Measurements from ENCODE around the gene HECW1. TPM values are rescaled to one million over a fixed set of nuclear protein-coding genes. Genes with fewer than 3 reads are reported as not detected.

Gene HECW1
- total RNA-seq, 1 experiment from 2014 or later, result 1.8 TPM

DNA sequence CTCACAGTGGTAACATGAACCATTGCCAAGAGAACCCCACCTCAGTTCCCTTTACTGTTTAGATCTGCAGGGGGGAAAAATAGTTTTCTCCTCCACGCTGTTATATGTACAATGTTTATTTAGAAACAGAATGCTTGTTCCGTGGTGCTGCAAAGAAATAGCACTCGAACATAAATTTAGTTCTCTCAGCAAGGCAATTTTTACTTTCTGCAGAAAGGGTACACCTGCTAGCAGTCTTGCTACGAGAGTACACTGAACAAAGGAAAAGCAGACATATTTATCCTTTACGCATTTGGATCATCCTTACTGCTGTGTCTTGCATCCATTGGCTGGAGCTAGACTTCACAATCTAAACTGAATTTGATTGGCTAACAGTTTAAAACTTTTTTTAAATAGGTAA, 178.5 kb downstream of the HECW1 start:
- no peak for DNase-seq
- H3K4me3 Mint-ChIP-seq (ENCODE audit: unreplicated experiment), result no peak overlapping the region
- H3K27ac Mint-ChIP-seq (ENCODE audit: unreplicated experiment), result no peak overlapping the region
- Histone ChIP-seq H3K36me3 (ENCODE audit: control insufficient read depth, insufficient read depth, low read length) (no peaks in the 10 kb centered on the region), H3K9me3 (peaks cover 16% of the 10 kb centered on the region), H3K4me1 (no peaks in the 10 kb centered on the region), H3K27me3 (replicated peaks; ENCODE audit: control insufficient read depth, insufficient read depth, low read length) (no peaks in the 10 kb centered on the region), H3K4me3 (ENCODE audit: low read depth, low read length) (no peak overlapping the region)
- peaks cover 7% of the 10 kb centered on the region for H3K27me3 Mint-ChIP-seq (ENCODE audit: insufficient read depth, unreplicated experiment)
- peaks cover 6% of the 10 kb centered on the region for H3K4me1 Mint-ChIP-seq (ENCODE audit: low read depth, unreplicated experiment)
- no peaks in the 10 kb centered on the region for H3K9me3 Mint-ChIP-seq (ENCODE audit: unreplicated experiment)
- intact Hi-C loops (cut with micrococcal nuclease; ENCODE audit: unreplicated experiment), result no loop called here
- no peak for TF ChIP-seq CTCF (IDR thresholded peaks at IDR 0.05; ENCODE audit: insufficient read depth in 1 of 2, low read depth in 1 of 2, low read length in 1 of 2, severe bottlenecking in 1 of 2, unreplicated experiment in 1 of 2)
- CTCF ChIA-PET, result no interaction called here
- H3K36me3 Mint-ChIP-seq (ENCODE audit: insufficient read depth, unreplicated experiment), result no peaks in the 10 kb centered on the region
- POLR2A ChIA-PET, result no interaction called here
- BruUV-seq (replicated peaks), result no TSS peak

GRCh38 chr7:43291789-43292188, 179.3 kb downstream of the HECW1 start:
- Histone ChIP-seq H3K9me3 (peaks cover 16% of the 10 kb centered on the region), H3K4me3 (ENCODE audit: low read depth, low read length) (no peak overlapping the region), H3K36me3 (ENCODE audit: control insufficient read depth, insufficient read depth, low read length) (no peaks in the 10 kb centered on the region), H3K4me1 (no peaks in the 10 kb centered on the region), H3K27me3 (replicated peaks; ENCODE audit: control insufficient read depth, insufficient read depth, low read length) (no peaks in the 10 kb centered on the region)
- TF ChIP-seq CTCF (IDR thresholded peaks at IDR 0.05; ENCODE audit: insufficient read depth in 1 of 2, low read depth in 1 of 2, low read length in 1 of 2, severe bottlenecking in 1 of 2, unreplicated experiment in 1 of 2), result no peak
- Mint-ChIP-seq H3K9me3 (ENCODE audit: unreplicated experiment) (no peaks in the 10 kb centered on the region), H3K4me3 (ENCODE audit: unreplicated experiment) (no peak overlapping the region), H3K27ac (ENCODE audit: unreplicated experiment) (no peak overlapping the region), H3K4me1 (ENCODE audit: low read depth, unreplicated experiment) (peaks cover 6% of the 10 kb centered on the region), H3K27me3 (ENCODE audit: insufficient read depth, unreplicated experiment) (peaks cover 6% of the 10 kb centered on the region), H3K36me3 (ENCODE audit: insufficient read depth, unreplicated experiment) (no peaks in the 10 kb centered on the region)
- DNase-seq, result no peak
- no TSS peak for BruUV-seq (replicated peaks)
- ChIA-PET POLR2A (no interaction called here), CTCF (no interaction called here)
- intact Hi-C loops (cut with micrococcal nuclease; ENCODE audit: unreplicated experiment), result no loop called here

- no peaks in the 10 kb centered on the region for H3K36me3 ChIP-seq (ENCODE audit: control insufficient read depth, insufficient read depth, low read length)
- H3K9me3 Mint-ChIP-seq (ENCODE audit: unreplicated experiment), result no peaks in the 10 kb centered on the region
- intact Hi-C loops (cut with micrococcal nuclease; ENCODE audit: unreplicated experiment), result no loop called here
- no peak overlapping the region for H3K4me3 ChIP-seq (ENCODE audit: low read depth, low read length)
- H3K9me3 ChIP-seq, result peaks cover 16% of the 10 kb centered on the region
- CTCF ChIA-PET, result no interaction called here
- BruUV-seq (replicated peaks), result no TSS peak
- POLR2A ChIA-PET, result no interaction called here
- no peaks in the 10 kb centered on the region for H3K36me3 Mint-ChIP-seq (ENCODE audit: insufficient read depth, unreplicated experiment)
- H3K4me1 ChIP-seq, result no peaks in the 10 kb centered on the region
- DNase-seq, result no peak
- no peaks in the 10 kb centered on the region for H3K27me3 ChIP-seq (replicated peaks; ENCODE audit: control insufficient read depth, insufficient read depth, low read length)
- TF ChIP-seq CTCF (IDR thresholded peaks at IDR 0.05; ENCODE audit: insufficient read depth in 1 of 2, low read depth in 1 of 2, low read length in 1 of 2, severe bottlenecking in 1 of 2, unreplicated experiment in 1 of 2), result no peak
- H3K4me1 Mint-ChIP-seq (ENCODE audit: low read depth, unreplicated experiment), result peaks cover 6% of the 10 kb centered on the region
- H3K27ac Mint-ChIP-seq (ENCODE audit: unreplicated experiment), result no peak overlapping the region
- no peak overlapping the region for H3K4me3 Mint-ChIP-seq (ENCODE audit: unreplicated experiment)
- peaks cover 2% of the 10 kb centered on the region for H3K27me3 Mint-ChIP-seq (ENCODE audit: insufficient read depth, unreplicated experiment)
Observed at GRCh38 chr7:43292384-43292783, 179.9 kb downstream of the HECW1 start.
